ENCODE measurements around the gene FOXO6.
A peak's percentile ranks its signal among the peaks of the same experiment; 100 is the strongest.

The FOXO6 gene

GRCh38 chr1:41423511-41424191, 62.4 kb downstream of the FOXO6 start:
- Histone ChIP-seq H3K4me1 (no peaks in the 10 kb centered on the region), H3K4me3 (no peak overlapping the region), H3K27me3 (ENCODE audit: low read depth) (no peaks in the 10 kb centered on the region), H3K36me3 (replicated peaks) (no peaks in the 10 kb centered on the region), H3K9me3 (no peaks in the 10 kb centered on the region)
- DNase-seq (ENCODE audit: low spot score in 2 of 2): peak in 1 of 2 experiments; percentile 40
- in situ Hi-C loops (cut with MboI; ENCODE audit: low sequenced_read_pairs): no loop called here

GRCh38 chr1:41424581-41425118, 63.4 kb downstream of the FOXO6 start:
- H3K9me3 ChIP-seq: no peaks in the 10 kb centered on the region
- H3K27me3 ChIP-seq (ENCODE audit: low read depth): no peaks in the 10 kb centered on the region
- no peaks in the 10 kb centered on the region for H3K4me1 ChIP-seq
- no peaks in the 10 kb centered on the region for H3K36me3 ChIP-seq (replicated peaks)
- no peak overlapping the region for H3K4me3 ChIP-seq
- in situ Hi-C loops (cut with MboI; ENCODE audit: low sequenced_read_pairs): no loop called here
- DNase-seq (ENCODE audit: low spot score in 2 of 2): no peak

GRCh38 chr1:41425369-41425768, 64.1 kb downstream of the FOXO6 start:
- in situ Hi-C loops (cut with MboI; ENCODE audit: low sequenced_read_pairs): no loop called here
- no peak for DNase-seq (ENCODE audit: low spot score in 2 of 2)
- no peaks in the 10 kb centered on the region for H3K36me3 ChIP-seq (replicated peaks)

GRCh38 chr1:41426201-41426890, 65.1 kb downstream of the FOXO6 start:
- no peak for DNase-seq (ENCODE audit: low spot score in 2 of 2)
- Histone ChIP-seq H3K36me3 (replicated peaks) (no peaks in the 10 kb centered on the region), H3K4me3 (no peak overlapping the region), H3K27me3 (ENCODE audit: low read depth) (no peaks in the 10 kb centered on the region), H3K9me3 (no peaks in the 10 kb centered on the region), H3K4me1 (no peaks in the 10 kb centered on the region)
- in situ Hi-C loops (cut with MboI; ENCODE audit: low sequenced_read_pairs): no loop called here

More at GRCh38 chr1:41425369-41425768, 64.1 kb downstream of the FOXO6 start:
- H3K27me3 ChIP-seq (ENCODE audit: low read depth): no peaks in the 10 kb centered on the region
- no peaks in the 10 kb centered on the region for H3K4me1 ChIP-seq
- no peaks in the 10 kb centered on the region for H3K9me3 ChIP-seq
- H3K4me3 ChIP-seq: no peak overlapping the region

GRCh38 chr1:41427122-41427913, 66.1 kb downstream of the FOXO6 start:
- Histone ChIP-seq H3K9me3 (no peaks in the 10 kb centered on the region), H3K4me1 (no peaks in the 10 kb centered on the region), H3K36me3 (replicated peaks) (no peaks in the 10 kb centered on the region), H3K4me3 (no peak overlapping the region), H3K27me3 (ENCODE audit: low read depth) (no peaks in the 10 kb centered on the region)
- no peak for DNase-seq (ENCODE audit: low spot score in 2 of 2)
- in situ Hi-C loops (cut with MboI; ENCODE audit: low sequenced_read_pairs): no loop called here

GRCh38 chr1:41427916-41428737, 66.9 kb downstream of the FOXO6 start:
- Histone ChIP-seq H3K4me1 (no peaks in the 10 kb centered on the region; the same call in 1 of the 2 replicates), H3K9me3 (no peaks in the 10 kb centered on the region), H3K36me3 (replicated peaks) (no peaks in the 10 kb centered on the region), H3K4me3 (no peak overlapping the region), H3K27me3 (ENCODE audit: low read depth) (no peaks in the 10 kb centered on the region)
- no peak for DNase-seq (ENCODE audit: low spot score in 2 of 2)
- in situ Hi-C loops (cut with MboI; ENCODE audit: low sequenced_read_pairs): no loop called here

- no peak for DNase-seq (ENCODE audit: low spot score in 2 of 2)
- H3K36me3 ChIP-seq (replicated peaks): no peaks in the 10 kb centered on the region
- in situ Hi-C loops (cut with MboI; ENCODE audit: low sequenced_read_pairs): no loop called here
Measured at GRCh38 chr1:41428738-41429640, 67.8 kb downstream of the FOXO6 start.

GRCh38 chr1:41429641-41430035, 68.4 kb downstream of the FOXO6 start:
- H3K36me3 ChIP-seq (replicated peaks): no peaks in the 10 kb centered on the region
- in situ Hi-C loops (cut with MboI; ENCODE audit: low sequenced_read_pairs): loop anchor here (5.0 kb wide), 1 partner anchor 162 kb away; no protein-coding TSS in a partner anchor
- no peaks in the 10 kb centered on the region; the same call in 1 of the 2 replicates for H3K4me1 ChIP-seq
- no peak for DNase-seq (ENCODE audit: low spot score in 2 of 2)
- H3K9me3 ChIP-seq: no peaks in the 10 kb centered on the region
- no peaks in the 10 kb centered on the region; the same call in 1 of the 2 replicates for H3K27me3 ChIP-seq (ENCODE audit: low read depth)
- H3K4me3 ChIP-seq: no peak overlapping the region

More at GRCh38 chr1:41428738-41429640, 67.8 kb downstream of the FOXO6 start:
- H3K27me3 ChIP-seq (ENCODE audit: low read depth): no peaks in the 10 kb centered on the region
- H3K4me3 ChIP-seq: no peak overlapping the region
- H3K9me3 ChIP-seq: no peaks in the 10 kb centered on the region
- H3K4me1 ChIP-seq: no peaks in the 10 kb centered on the region; the same call in 1 of the 2 replicates

GRCh38 chr1:41430069-41430468, 68.8 kb downstream of the FOXO6 start:
- Histone ChIP-seq H3K27me3 (ENCODE audit: low read depth) (no peaks in the 10 kb centered on the region; the same call in 1 of the 2 replicates), H3K36me3 (replicated peaks) (no peaks in the 10 kb centered on the region), H3K9me3 (no peaks in the 10 kb centered on the region), H3K4me3 (no peak overlapping the region), H3K4me1 (no peaks in the 10 kb centered on the region; the same call in 1 of the 2 replicates)
- in situ Hi-C loops (cut with MboI; ENCODE audit: low sequenced_read_pairs): loop anchor here (5.0 kb wide), 1 partner anchor 163 kb away; no protein-coding TSS in a partner anchor
- no peak for DNase-seq (ENCODE audit: low spot score in 2 of 2)

- H3K9me3 ChIP-seq: no peaks in the 10 kb centered on the region
- no peak for DNase-seq (ENCODE audit: low spot score in 2 of 2)
- in situ Hi-C loops (cut with MboI; ENCODE audit: low sequenced_read_pairs): loop anchor here (5.0 kb wide), 1 partner anchor 163 kb away; no protein-coding TSS in a partner anchor
- no peaks in the 10 kb centered on the region for H3K36me3 ChIP-seq (replicated peaks)
- peaks cover 4% of the 10 kb centered on the region; the same call in 1 of the 2 replicates for H3K4me1 ChIP-seq
- no peaks in the 10 kb centered on the region; the same call in 1 of the 2 replicates for H3K27me3 ChIP-seq (ENCODE audit: low read depth)
- H3K4me3 ChIP-seq: no peak overlapping the region
Measured at GRCh38 chr1:41430582-41430981, 69.3 kb downstream of the FOXO6 start.

GRCh38 chr1:41431490-41432350, 70.5 kb downstream of the FOXO6 start:
- Histone ChIP-seq H3K9me3 (no peaks in the 10 kb centered on the region), H3K36me3 (replicated peaks) (no peaks in the 10 kb centered on the region), H3K27me3 (ENCODE audit: low read depth) (no peaks in the 10 kb centered on the region; the same call in 1 of the 2 replicates), H3K4me3 (no peak overlapping the region), H3K4me1 (peaks cover 5% of the 10 kb centered on the region; the same call in 1 of the 2 replicates)
- in situ Hi-C loops (cut with MboI; ENCODE audit: low sequenced_read_pairs): loop anchor here (5.0 kb wide), 1 partner anchor 164 kb away; no protein-coding TSS in a partner anchor
- DNase-seq (ENCODE audit: low spot score in 2 of 2): peak in 1 of 2 experiments; percentile 25
